ENCODE data around the gene SLC35D2. TPM values are rescaled to one million over a fixed set of nuclear protein-coding genes. Genes with fewer than 3 reads are reported as not detected.
"Not testable (repeated sequence)": the region's sequence is repeated elsewhere in the genome, so short reads cannot be mapped to it uniquely, and the experiment has no call there.

The SLC35D2 gene
- total RNA-seq, 4 donors from 2014 or later, result 10.7 to 21.3 (median 13.3) TPM

DNA sequence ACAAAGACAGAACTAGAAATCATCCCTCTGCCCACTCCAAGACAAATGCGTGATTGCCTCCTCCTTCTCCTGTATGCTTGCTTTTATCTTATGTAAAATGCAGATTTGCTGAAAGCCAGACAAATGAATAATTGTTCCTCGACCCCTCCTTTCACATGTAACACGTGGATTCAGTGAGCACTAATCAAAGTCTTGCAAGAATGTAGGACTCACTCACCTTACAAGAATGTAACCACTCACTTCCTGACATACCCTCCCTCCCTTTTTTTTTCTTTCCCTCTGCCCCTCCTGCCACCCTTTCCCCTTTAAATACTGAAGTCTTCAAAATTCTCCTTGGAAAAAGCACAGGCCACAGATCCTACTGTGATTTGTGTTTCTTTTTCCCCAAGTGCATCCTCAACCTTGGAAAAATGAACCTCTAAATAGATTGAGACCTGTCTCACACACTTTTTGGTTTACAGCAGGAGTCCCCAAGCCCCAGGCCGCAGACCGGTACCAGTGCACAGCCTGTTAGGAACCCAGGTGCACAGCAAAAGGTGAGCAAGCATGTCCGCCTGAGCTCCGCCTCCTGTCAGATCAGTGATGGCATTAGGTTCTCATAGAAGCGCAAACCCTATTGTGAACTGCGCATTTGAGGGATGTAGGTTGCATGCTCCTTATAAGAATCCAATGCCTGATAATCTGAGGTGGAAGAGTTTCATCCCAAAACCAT lies 52.1 kb downstream of the SLC35D2 start:
- DNase-seq (ENCODE audit: low spot score in 2 of 2), result peak in 1 of 2 donors; percentile 52
- no peak for TF ChIP-seq POLR2A (IDR thresholded peaks at IDR 0.05)
- TF ChIP-seq, protein P1, sequence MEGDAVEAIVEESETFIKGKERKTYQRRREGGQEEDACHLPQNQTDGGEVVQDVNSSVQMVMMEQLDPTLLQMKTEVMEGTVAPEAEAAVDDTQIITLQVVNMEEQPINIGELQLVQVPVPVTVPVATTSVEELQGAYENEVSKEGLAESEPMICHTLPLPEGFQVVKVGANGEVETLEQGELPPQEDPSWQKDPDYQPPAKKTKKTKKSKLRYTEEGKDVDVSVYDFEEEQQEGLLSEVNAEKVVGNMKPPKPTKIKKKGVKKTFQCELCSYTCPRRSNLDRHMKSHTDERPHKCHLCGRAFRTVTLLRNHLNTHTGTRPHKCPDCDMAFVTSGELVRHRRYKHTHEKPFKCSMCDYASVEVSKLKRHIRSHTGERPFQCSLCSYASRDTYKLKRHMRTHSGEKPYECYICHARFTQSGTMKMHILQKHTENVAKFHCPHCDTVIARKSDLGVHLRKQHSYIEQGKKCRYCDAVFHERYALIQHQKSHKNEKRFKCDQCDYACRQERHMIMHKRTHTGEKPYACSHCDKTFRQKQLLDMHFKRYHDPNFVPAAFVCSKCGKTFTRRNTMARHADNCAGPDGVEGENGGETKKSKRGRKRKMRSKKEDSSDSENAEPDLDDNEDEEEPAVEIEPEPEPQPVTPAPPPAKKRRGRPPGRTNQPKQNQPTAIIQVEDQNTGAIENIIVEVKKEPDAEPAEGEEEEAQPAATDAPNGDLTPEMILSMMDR (IDR thresholded peaks at IDR 0.05), result no peak
- no peak overlapping the region for H3K4me3 ChIP-seq (ENCODE audit: low read depth, poor library complexity, severe bottlenecking)
- intact Hi-C loops (cut with DNase I; ENCODE audit: low total_unique reads), result no loop called here
- WGBS, 2 donors, result 72 to 80% methylated on average over 9 of the region's 9 CpGs

DNA sequence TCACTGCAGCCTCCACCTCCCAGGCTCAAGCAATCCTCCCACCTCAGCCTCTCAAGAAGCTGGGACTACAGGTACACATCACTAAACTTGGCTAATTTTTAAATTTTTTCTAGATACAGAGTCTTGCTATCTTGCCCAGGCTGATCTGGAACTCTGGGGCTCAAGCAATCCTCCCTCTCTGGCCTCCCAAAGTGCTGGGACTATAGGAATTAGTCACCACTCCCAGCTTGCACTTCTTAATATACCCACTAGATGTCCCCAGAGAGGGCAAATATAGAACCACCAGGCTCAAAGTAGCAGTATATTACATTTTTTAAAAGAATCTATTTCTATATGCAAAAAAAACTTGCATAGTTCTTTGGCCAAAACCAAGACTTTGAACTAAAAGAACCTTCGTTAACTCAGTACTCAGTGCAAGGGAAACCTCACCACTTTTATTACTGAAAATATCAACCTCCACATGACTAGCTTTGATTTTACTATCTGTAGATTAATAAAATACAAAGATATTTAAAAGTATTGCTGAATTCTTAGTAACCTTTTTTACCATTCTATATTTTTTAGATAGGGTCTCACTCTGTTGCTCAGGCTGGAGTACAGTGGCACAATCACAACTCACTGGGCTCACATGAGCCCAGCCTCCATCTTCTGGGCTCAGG lies 55.7 kb downstream of the SLC35D2 start:
- DNase-seq (ENCODE audit: low spot score in 2 of 2), result peak in 1 of 2 donors; percentile 54
- 25 to 35% methylated on average over 1 of the region's 1 CpG for WGBS, 2 donors
- intact Hi-C loops (cut with DNase I; ENCODE audit: low total_unique reads), result loop anchor here (10.0 kb wide), 1 partner anchor 337 kb away; no protein-coding TSS in a partner anchor
- H3K4me3 ChIP-seq (ENCODE audit: low read depth, poor library complexity, severe bottlenecking), result no peak overlapping the region
- TF ChIP-seq, protein P1 (IDR thresholded peaks at IDR 0.05), result peak in 2 of 3 donors; percentile 52 to 55
- no peak for TF ChIP-seq POLR2A (IDR thresholded peaks at IDR 0.05)

DNA sequence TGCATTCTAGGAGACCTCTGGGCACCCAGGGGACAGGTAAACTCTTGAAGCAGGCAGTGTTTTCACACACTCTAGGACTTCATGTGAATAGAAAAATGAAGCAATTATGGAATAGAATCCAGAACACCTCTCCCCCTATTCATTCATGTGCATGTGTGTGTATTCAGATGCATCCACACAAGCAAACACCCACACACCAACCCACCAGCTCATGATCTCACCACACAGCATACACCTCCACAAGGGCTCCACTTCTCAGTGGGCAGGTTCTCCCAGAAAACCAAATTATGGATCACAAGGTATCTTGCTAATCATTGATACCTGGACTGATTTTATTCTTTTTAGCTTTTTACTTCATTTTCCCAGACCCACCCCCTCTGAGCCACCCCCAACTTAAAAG lies 60.3 kb downstream of the SLC35D2 start:
- TF ChIP-seq, protein P1 (IDR thresholded peaks at IDR 0.05), result no peak
- TF ChIP-seq POLR2A (IDR thresholded peaks at IDR 0.05), result no peak
- H3K4me3 ChIP-seq (ENCODE audit: low read depth, poor library complexity, severe bottlenecking), result no peak overlapping the region
- DNase-seq (ENCODE audit: low spot score in 2 of 2), result no peak
- intact Hi-C loops (cut with DNase I; ENCODE audit: low total_unique reads), result loop anchor here (10.0 kb wide), 1 partner anchor 342 kb away; no protein-coding TSS in a partner anchor

DNA sequence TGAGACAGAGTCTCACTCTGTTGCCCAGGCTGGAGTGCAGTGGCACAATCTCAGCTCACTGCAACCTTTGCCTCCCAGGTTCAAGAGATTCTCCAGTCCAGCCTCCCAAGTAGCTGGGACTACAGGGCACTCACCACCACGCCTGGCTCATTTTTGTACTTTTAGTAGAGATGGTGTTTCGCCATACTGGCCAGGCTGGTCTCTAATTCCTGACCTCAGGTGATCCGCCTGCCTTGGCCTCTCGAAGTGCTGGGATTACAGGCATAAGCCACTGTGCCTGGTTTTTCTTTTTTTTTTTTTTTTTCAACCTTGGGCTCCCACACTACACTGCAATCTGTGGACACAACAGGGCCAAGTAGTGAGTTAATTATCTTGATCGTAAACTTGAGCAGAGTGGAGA lies 60.8 kb downstream of the SLC35D2 start:
- not testable (repeated sequence) for DNase-seq (ENCODE audit: low spot score in 2 of 2); H3K4me3 ChIP-seq (ENCODE audit: low read depth, poor library complexity, severe bottlenecking)
- intact Hi-C loops (cut with DNase I; ENCODE audit: low total_unique reads), result loop anchor here (10.0 kb wide), 1 partner anchor 342 kb away; no protein-coding TSS in a partner anchor
- 89 to 93% methylated on average over 5 of the region's 5 CpGs for WGBS, 2 donors

DNA sequence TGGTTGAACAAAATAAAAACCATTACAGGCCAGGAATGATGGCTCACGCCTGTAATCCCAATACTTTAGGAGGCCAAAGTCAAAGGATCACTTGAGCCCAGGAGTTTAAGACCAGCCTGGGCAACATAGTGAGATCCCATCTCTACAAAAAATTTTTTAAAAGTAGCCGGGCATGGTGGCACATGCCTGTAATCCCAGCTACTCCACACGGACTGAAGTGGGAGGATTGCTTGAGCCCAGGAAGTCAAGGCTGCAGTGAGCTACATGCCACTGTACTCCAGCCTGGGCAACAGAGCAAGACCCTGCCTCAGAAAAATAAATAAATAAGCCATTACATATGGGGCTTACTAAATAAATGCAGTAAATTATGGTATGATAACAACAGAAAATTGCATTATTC lies 61.3 kb downstream of the SLC35D2 start:
- intact Hi-C loops (cut with DNase I; ENCODE audit: low total_unique reads), result loop anchor here (10.0 kb wide), 1 partner anchor 343 kb away; no protein-coding TSS in a partner anchor
- H3K4me3 ChIP-seq (ENCODE audit: low read depth, poor library complexity, severe bottlenecking); DNase-seq (ENCODE audit: low spot score in 2 of 2): not testable (repeated sequence)
- WGBS, 2 donors, result 83 to 93% methylated on average over 3 of the region's 3 CpGs

DNA sequence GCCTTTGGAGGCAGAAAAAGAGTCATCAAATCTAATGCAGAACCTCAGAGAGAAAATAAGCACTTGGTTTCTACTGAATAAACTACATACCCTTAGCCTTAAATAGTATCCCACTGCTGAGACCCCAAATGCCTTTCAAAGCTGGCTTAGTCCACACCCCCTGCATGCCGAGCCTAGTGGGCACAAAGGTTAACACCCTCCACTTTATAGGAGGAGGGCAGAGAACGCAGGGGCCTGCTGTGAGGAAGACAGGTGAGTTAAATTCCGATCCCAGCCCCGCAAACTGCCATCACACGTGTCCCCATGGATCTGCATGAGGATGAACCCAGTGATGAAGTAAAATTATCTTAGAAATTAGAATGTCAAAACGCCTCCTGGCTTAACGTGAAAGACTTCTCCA lies 62.0 kb downstream of the SLC35D2 start:
- intact Hi-C loops (cut with DNase I; ENCODE audit: low total_unique reads), result loop anchor here (10.0 kb wide), 1 partner anchor 343 kb away; no protein-coding TSS in a partner anchor

More for the DNA sequence above, 62.0 kb downstream of the SLC35D2 start:
- TF ChIP-seq, protein P1 (IDR thresholded peaks at IDR 0.05), result no peak
- TF ChIP-seq POLR2A (IDR thresholded peaks at IDR 0.05), result no peak
- WGBS, 2 donors, result 81 to 83% methylated on average over 7 of the region's 7 CpGs
- no peak overlapping the region for H3K4me3 ChIP-seq (ENCODE audit: low read depth, poor library complexity, severe bottlenecking)
- no peak for DNase-seq (ENCODE audit: low spot score in 2 of 2)
